A673 (cell line): ENCODE data around the gene ATP7B. TPM values are rescaled to one million over a fixed set of nuclear protein-coding genes. Genes with fewer than 3 reads are reported as not detected.

Source experiments
- BruUV-seq: library from RNA; stranded (reverse); fragments of 400-500 nt; replicated peaks from 2 replicates; lab custom pipeline; 2021; lab: Mats Ljungman, UMichigan
- CTCF ChIA-PET: fragments of 300-600 bp; sonication (Branson Sonifier 250); formaldehyde crosslinking; loops from one replicate; lab custom pipeline; 2022; ENCODE audit warnings: antibody characterized with exemption; lab: Charles Lee
- POLR2A ChIA-PET: fragments of 300-600 bp; sonication (Branson Sonifier 250); formaldehyde crosslinking; loops from one replicate; lab custom pipeline; 2022; ENCODE audit warnings: antibody characterized with exemption; ENCODE audit not compliant: low non-redundant PET; lab: Charles Lee
- DNase-seq: peaks from one replicate; pipeline ENCODE4 v3.0.0-alpha.2; 2015; ENCODE audit warnings: low spot score
- H3K27ac ChIP-seq: fragments of 200-600 bp; sonication (generic); 2 replicates; pipeline ENCODE4 v1.5.1; 2016; ENCODE audit warnings: mixed run types, low read depth, mild to moderate bottlenecking, mixed read lengths, antibody characterized with exemption, low read length; ENCODE audit not compliant: poor library complexity, severe bottlenecking
- H3K27me3 ChIP-seq: fragments of 200-600 bp; sonication (generic); replicated peaks from 2 replicates; pipeline ENCODE4 v1.6.1; 2017; ENCODE audit warnings: mixed run types, low read depth, mild to moderate bottlenecking, mixed read lengths, antibody characterized with exemption, low read length; ENCODE audit not compliant: insufficient read depth, poor library complexity
- H3K36me3 ChIP-seq: fragments of 200-600 bp; sonication (generic); 2 replicates; pipeline ENCODE4 v1.6.1; 2016; ENCODE audit warnings: mixed run types, mild to moderate bottlenecking, mixed read lengths, antibody characterized with exemption, low read length; ENCODE audit not compliant: insufficient read depth, poor library complexity, severe bottlenecking
- H3K4me1 ChIP-seq: fragments of 200-600 bp; sonication (generic); 2 replicates; pipeline ENCODE4 v1.6.1; 2017; ENCODE audit warnings: mixed run types, mild to moderate bottlenecking, mixed read lengths, antibody characterized with exemption, low read length; ENCODE audit not compliant: insufficient read depth, poor library complexity, severe bottlenecking
- H3K4me3 ChIP-seq: fragments of 200-600 bp; sonication (generic); 2 replicates; pipeline ENCODE4 v1.5.1; 2016; ENCODE audit warnings: low read depth, mixed run types, mild to moderate bottlenecking, mixed read lengths, low read length; ENCODE audit not compliant: poor library complexity, severe bottlenecking
- H3K9me3 ChIP-seq: fragments of 200-600 bp; sonication (generic); 2 replicates; pipeline ENCODE4 v1.6.1; 2016; ENCODE audit warnings: mixed run types, low read depth, mild to moderate bottlenecking, mixed read lengths, antibody characterized with exemption, low read length; ENCODE audit not compliant: poor library complexity, severe bottlenecking
- EZH2 ChIP-seq: fragments of 200-600 bp; sonication (generic); IDR thresholded peaks from 2 replicates; pipeline ENCODE4 v1.6.1; 2017; ENCODE audit warnings: borderline replicate concordance, low read depth, mild to moderate bottlenecking, mixed read lengths, antibody characterized with exemption, low read length; ENCODE audit not compliant: poor library complexity, severe bottlenecking
- intact Hi-C: fragments of 100-400 bp; cut with micrococcal nuclease; formaldehyde crosslinking; loops from one replicate; pipeline ENCODE4 v1.10.0; 2022; ENCODE audit not compliant: unreplicated experiment
- total RNA-seq: library from RNA; stranded (reverse); gene quantifications from 2 replicates; pipeline ENCODE4 v1.2.3, GENCODE V29; 2021
- TF ChIP-seq, protein P1 (sequence below): fragments of 300-800, 200-600 bp; sonication (generic); conservative IDR thresholded peaks from 2 replicates; pipeline ENCODE4 v1.5.1; 2017; ENCODE audit warnings: low read depth, mild to moderate bottlenecking, antibody characterized with exemption, low read length, moderate library complexity, mixed read lengths

ATP7B gene
- total RNA-seq, 1 experiment from 2014 or later, result 2.9 TPM

DNA sequence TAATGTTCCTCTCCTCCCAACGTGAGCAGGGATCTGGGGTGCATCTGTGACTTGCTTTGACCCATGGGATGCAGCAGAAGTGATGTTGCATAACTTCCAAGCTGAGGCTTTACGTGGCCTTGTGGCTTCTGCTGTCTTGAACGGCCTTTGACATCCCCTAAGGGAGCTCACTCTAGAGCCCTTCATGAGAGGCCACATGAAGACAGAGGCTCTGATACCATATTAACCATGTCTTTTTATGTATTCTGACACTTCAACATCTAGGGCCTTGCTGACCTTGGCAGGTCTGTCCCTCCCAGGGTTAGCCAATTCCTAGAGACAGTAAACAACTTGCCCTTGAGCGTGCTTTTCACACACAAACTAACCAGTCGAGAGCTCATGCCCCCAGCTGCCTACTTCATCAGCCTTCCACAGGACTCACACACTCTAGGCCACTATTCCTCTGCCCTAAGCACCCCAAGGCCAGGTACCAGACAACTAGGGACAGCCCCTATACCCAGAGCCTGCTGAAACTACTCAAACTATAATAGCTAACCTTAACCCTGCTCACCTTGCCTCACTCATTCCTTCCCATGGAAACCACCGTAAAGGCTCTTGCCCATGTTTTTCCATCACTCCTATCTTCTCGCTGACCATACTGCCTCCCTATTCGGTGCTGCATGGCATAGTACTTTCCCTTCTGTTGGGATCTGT is 104.1 kb downstream of the ATP7B start:
- DNase-seq, result no peak
- no peaks in the 10 kb centered on the region for H3K9me3 ChIP-seq
- no peaks in the 10 kb centered on the region for H3K27me3 ChIP-seq
- H3K36me3 ChIP-seq, result no peaks in the 10 kb centered on the region
- POLR2A ChIA-PET, result no interaction called here
- TF ChIP-seq, protein P1, sequence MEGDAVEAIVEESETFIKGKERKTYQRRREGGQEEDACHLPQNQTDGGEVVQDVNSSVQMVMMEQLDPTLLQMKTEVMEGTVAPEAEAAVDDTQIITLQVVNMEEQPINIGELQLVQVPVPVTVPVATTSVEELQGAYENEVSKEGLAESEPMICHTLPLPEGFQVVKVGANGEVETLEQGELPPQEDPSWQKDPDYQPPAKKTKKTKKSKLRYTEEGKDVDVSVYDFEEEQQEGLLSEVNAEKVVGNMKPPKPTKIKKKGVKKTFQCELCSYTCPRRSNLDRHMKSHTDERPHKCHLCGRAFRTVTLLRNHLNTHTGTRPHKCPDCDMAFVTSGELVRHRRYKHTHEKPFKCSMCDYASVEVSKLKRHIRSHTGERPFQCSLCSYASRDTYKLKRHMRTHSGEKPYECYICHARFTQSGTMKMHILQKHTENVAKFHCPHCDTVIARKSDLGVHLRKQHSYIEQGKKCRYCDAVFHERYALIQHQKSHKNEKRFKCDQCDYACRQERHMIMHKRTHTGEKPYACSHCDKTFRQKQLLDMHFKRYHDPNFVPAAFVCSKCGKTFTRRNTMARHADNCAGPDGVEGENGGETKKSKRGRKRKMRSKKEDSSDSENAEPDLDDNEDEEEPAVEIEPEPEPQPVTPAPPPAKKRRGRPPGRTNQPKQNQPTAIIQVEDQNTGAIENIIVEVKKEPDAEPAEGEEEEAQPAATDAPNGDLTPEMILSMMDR, result no peak
- TF ChIP-seq EZH2, result no peak
- CTCF ChIA-PET, result no interaction called here
- BruUV-seq, result no TSS peak
- H3K4me1 ChIP-seq, result no peaks in the 10 kb centered on the region
- H3K27ac ChIP-seq, result no peak overlapping the region
- no peak overlapping the region for H3K4me3 ChIP-seq
- intact Hi-C loops, result no loop called here

DNA sequence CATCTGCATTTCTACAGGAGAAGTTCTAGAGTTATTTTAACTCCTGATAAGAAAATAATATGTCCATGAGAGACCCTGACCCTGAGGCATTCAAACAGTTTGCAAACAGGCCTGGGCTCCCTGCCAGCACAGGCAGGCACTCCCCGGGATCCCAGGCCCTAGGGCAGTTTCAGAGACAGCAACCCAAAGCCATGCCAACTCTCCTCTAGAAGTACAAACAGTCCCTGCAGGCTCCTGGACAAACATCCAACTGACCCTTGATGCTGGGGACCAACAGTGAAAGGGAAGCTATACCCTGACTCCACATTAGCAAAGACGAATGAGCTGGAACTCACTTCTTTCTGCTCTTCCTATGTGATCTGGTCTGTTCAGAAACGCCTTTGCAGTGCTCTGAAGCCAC is 104.7 kb downstream of the ATP7B start:
- no TSS peak for BruUV-seq
- Histone ChIP-seq H3K9me3 (no peaks in the 10 kb centered on the region), H3K4me1 (no peaks in the 10 kb centered on the region), H3K27ac (no peak overlapping the region), H3K4me3 (no peak overlapping the region), H3K27me3 (no peaks in the 10 kb centered on the region), H3K36me3 (no peaks in the 10 kb centered on the region)
- POLR2A ChIA-PET, result no interaction called here
- TF ChIP-seq, protein P1, result no peak
- TF ChIP-seq EZH2, result no peak
- CTCF ChIA-PET, result no interaction called here
- intact Hi-C loops, result no loop called here
- DNase-seq, result no peak

GRCh38 chr13:51905787-51906186 is 105.5 kb downstream of the ATP7B start:
- H3K9me3 ChIP-seq, result no peaks in the 10 kb centered on the region
- no peak overlapping the region for H3K27ac ChIP-seq
- H3K27me3 ChIP-seq, result no peaks in the 10 kb centered on the region
- TF ChIP-seq, protein P1, result no peak
- TF ChIP-seq EZH2, result no peak
- H3K4me3 ChIP-seq, result no peak overlapping the region
- H3K4me1 ChIP-seq, result no peaks in the 10 kb centered on the region
- ChIA-PET CTCF (no interaction called here), POLR2A (no interaction called here)
- no peaks in the 10 kb centered on the region for H3K36me3 ChIP-seq
- DNase-seq, result no peak
- intact Hi-C loops, result no loop called here
- BruUV-seq, result no TSS peak
